IMR-90 (cell line): ENCODE measurements around the gene PTPRK. TPM values are rescaled to one million over a fixed set of nuclear protein-coding genes. Genes with fewer than 3 reads are reported as not detected.

ENCODE experiments used
- ATAC-seq: fragments of 200-7000 bp; cut with Tn5 transposase; 2 replicates; pipeline ENCODE4 v1.9.1; 2020; ENCODE audit warnings: low read depth, mild to moderate bottlenecking, moderate library complexity
- BruUV-seq: library from RNA; stranded (reverse); fragments of 400-500 nt; replicated peaks from 2 replicates; lab custom pipeline; 2021; lab: Mats Ljungman, UMichigan
- CTCF ChIA-PET: fragments of 300-600 bp; formaldehyde crosslinking; extraction: SDS; loops from one replicate; lab custom pipeline; 2021; ENCODE audit warnings: antibody characterized with exemption; lab: Yijun Ruan, JAX
- POLR2A ChIA-PET: fragments of 300-600 bp; sonication (Branson Sonifier 250); formaldehyde crosslinking; loops from one replicate; lab custom pipeline; 2022; ENCODE audit warnings: antibody characterized with exemption; ENCODE audit not compliant: unreplicated experiment; lab: Charles Lee
- DNase-seq: peaks from one replicate; pipeline ENCODE4 v3.0.0; 2013
- H2AFZ ChIP-seq: replicated peaks from 2 replicates; pipeline ENCODE3; 2013; ENCODE audit warnings: low read length, mild to moderate bottlenecking; ENCODE audit not compliant: poor library complexity
- H2AK5ac ChIP-seq: 2 replicates; pipeline ENCODE4 v1.6.1; 2013; ENCODE audit warnings: low read depth, low read length, inconsistent platforms
- H2AK9ac ChIP-seq: replicated peaks from 2 replicates; pipeline ENCODE3; 2013; ENCODE audit warnings: mild to moderate bottlenecking, low read depth, low read length, moderate library complexity; ENCODE audit not compliant: poor library complexity
- H2BK120ac ChIP-seq: 2 replicates; pipeline ENCODE4 v1.6.1; 2013; ENCODE audit warnings: low read depth, low read length, inconsistent platforms
- H2BK15ac ChIP-seq: 3 replicates; pipeline ENCODE4 v1.6.1; 2013; ENCODE audit warnings: low read depth, low read length, inconsistent platforms
- H2BK20ac ChIP-seq: 2 replicates; pipeline ENCODE4 v1.6.1; 2013; ENCODE audit warnings: low read depth, mild to moderate bottlenecking, inconsistent platforms, low read length, moderate library complexity
- H2BK5ac ChIP-seq: 2 replicates; pipeline ENCODE4 v1.6.1; 2013; ENCODE audit warnings: mild to moderate bottlenecking, low read depth, low read length, inconsistent platforms; ENCODE audit not compliant: poor library complexity, severe bottlenecking
- H3K14ac ChIP-seq: replicated peaks from 2 replicates; pipeline ENCODE4 v1.6.1; 2013; ENCODE audit warnings: low read depth, low read length, inconsistent platforms
- H3K18ac ChIP-seq: 2 replicates; pipeline ENCODE4 v1.6.1; 2013; ENCODE audit warnings: low read depth, low read length, control low read depth
- H3K23ac ChIP-seq: 2 replicates; pipeline ENCODE4 v1.6.1; 2013; ENCODE audit warnings: low read depth, low read length, inconsistent platforms
- H3K27ac ChIP-seq: 2 replicates; pipeline ENCODE4 v1.5.1; 2013; ENCODE audit warnings: mild to moderate bottlenecking, control low read depth, low read length; ENCODE audit not compliant: insufficient read depth
- H3K27me3 ChIP-seq: 2 replicates; pipeline ENCODE4 v1.6.1; 2013; ENCODE audit warnings: low read length; ENCODE audit not compliant: control insufficient read depth, insufficient read depth
- H3K36me3 ChIP-seq: 2 replicates; pipeline ENCODE4 v1.6.1; 2013; ENCODE audit warnings: low read length, mixed read lengths; ENCODE audit not compliant: control insufficient read depth, insufficient read depth
- H3K4ac ChIP-seq: 2 replicates; pipeline ENCODE4 v1.6.1; 2013; ENCODE audit warnings: low read depth, low read length, inconsistent platforms
- H3K4me1 ChIP-seq: 2 replicates; pipeline ENCODE4 v1.6.1; 2013; ENCODE audit warnings: low read length, mixed read lengths; ENCODE audit not compliant: control insufficient read depth, insufficient read depth
- H3K4me2 ChIP-seq: 2 replicates; pipeline ENCODE4 v1.6.1; 2013; ENCODE audit warnings: low read depth, mild to moderate bottlenecking, control low read depth, low read length, moderate library complexity
- H3K4me3 ChIP-seq: 2 replicates; pipeline ENCODE4 v1.5.1; 2013; ENCODE audit warnings: low read depth, mild to moderate bottlenecking, control low read depth, low read length, moderate library complexity; ENCODE audit not compliant: insufficient read depth
- H3K56ac ChIP-seq: 2 replicates; pipeline ENCODE4 v1.6.1; 2013; ENCODE audit warnings: low read length, inconsistent platforms; ENCODE audit not compliant: insufficient read depth; ENCODE audit errors: extremely low read depth
- H3K79me1 ChIP-seq, 2 experiments: 2 replicates each; pipeline ENCODE4 v1.6.1; 2013; ENCODE audit warnings: low read length in 2 of 2, inconsistent platforms in 1 of 2, low read depth in 1 of 2
- H3K9ac ChIP-seq: 2 replicates; pipeline ENCODE4 v1.6.1; 2013; ENCODE audit warnings: low read depth, low read length, control low read depth
- H3K9me1 ChIP-seq: 2 replicates; pipeline ENCODE4 v1.6.1; 2013; ENCODE audit warnings: low read length, inconsistent platforms; ENCODE audit not compliant: insufficient read depth
- H3K9me3 ChIP-seq: 2 replicates; pipeline ENCODE4 v1.6.1; 2013; ENCODE audit warnings: low read length; ENCODE audit not compliant: control insufficient read depth, insufficient read depth
- H4K20me1 ChIP-seq: 2 replicates; pipeline ENCODE4 v1.6.1; 2013; ENCODE audit warnings: low read length, inconsistent platforms; ENCODE audit not compliant: insufficient read depth
- H4K5ac ChIP-seq: 2 replicates; pipeline ENCODE4 v1.6.1; 2013; ENCODE audit warnings: mild to moderate bottlenecking, low read depth, low read length, control low read depth
- H4K8ac ChIP-seq, 2 experiments: 2 replicates each; pipeline ENCODE4 v1.6.1; 2013; ENCODE audit warnings: low read depth in 2 of 2, low read length in 2 of 2, control low read depth in 1 of 2, inconsistent platforms in 1 of 2
- H4K91ac ChIP-seq: 2 replicates; pipeline ENCODE4 v1.6.1; 2013; ENCODE audit warnings: low read depth, low read length, inconsistent platforms; ENCODE audit not compliant: insufficient read depth
- BHLHE40 ChIP-seq: fragments of 150-350 bp; IDR thresholded peaks from 2 replicates; pipeline ENCODE4 v1.6.1; 2016; ENCODE audit warnings: mild to moderate bottlenecking, low read depth, low read length
- CHD1 ChIP-seq: IDR thresholded peaks from 2 replicates; pipeline ENCODE4 v1.6.1; 2012; ENCODE audit warnings: low read depth, low read length, improper control_type of control experiment
- FOS ChIP-seq: fragments of 150-350 bp; IDR thresholded peaks from 2 replicates; pipeline ENCODE4 v1.6.1; 2016; ENCODE audit warnings: low read depth, low read length
- MAFK ChIP-seq: IDR thresholded peaks from 2 replicates; pipeline ENCODE4 v1.6.1; 2012; ENCODE audit warnings: low read depth, low read length, improper control_type of control experiment
- MAZ ChIP-seq: IDR thresholded peaks from 2 replicates; pipeline ENCODE4 v1.6.1; 2012; ENCODE audit warnings: low read depth, mild to moderate bottlenecking, low read length, improper control_type of control experiment, moderate library complexity, borderline replicate concordance
- MXI1 ChIP-seq: IDR thresholded peaks from 2 replicates; pipeline ENCODE4 v1.6.1; 2012; ENCODE audit warnings: low read depth, mild to moderate bottlenecking, low read length, moderate library complexity, borderline replicate concordance
- NFE2L2 ChIP-seq: fragments of 150-350 bp; IDR thresholded peaks from 2 replicates; pipeline ENCODE4 v1.6.1; 2016; ENCODE audit warnings: low read depth, mild to moderate bottlenecking, low read length
- POLR2A ChIP-seq: IDR thresholded peaks from 2 replicates; pipeline ENCODE4 v1.6.1; 2012; ENCODE audit warnings: mild to moderate bottlenecking, low read depth, low read length
- RCOR1 ChIP-seq: IDR thresholded peaks from 2 replicates; pipeline ENCODE4 v1.6.1; 2012; ENCODE audit warnings: mild to moderate bottlenecking, low read length, improper control_type of control experiment; ENCODE audit not compliant: insufficient replicate concordance
- RFX5 ChIP-seq: IDR thresholded peaks from 2 replicates; pipeline ENCODE4 v1.8.0; 2012; ENCODE audit warnings: low read depth, mild to moderate bottlenecking, low read length, moderate library complexity
- SMC3 ChIP-seq: fragments of 150-350 bp; IDR thresholded peaks from 2 replicates; pipeline ENCODE4 v1.6.1; 2016; ENCODE audit warnings: low read depth, mild to moderate bottlenecking, antibody characterized with exemption, low read length, moderate library complexity
- WGBS, 2 experiments: methylation state at CpG; one replicate each; pipeline versions ENCODE4 v1.1.5 to v1.1.7; 2013; ENCODE audit warnings: missing lambda C conversion rate in 2 of 2; ENCODE audit not compliant: insufficient read length in 1 of 2; ENCODE audit errors: extremely low coverage in 2 of 2; 5-methylcytosine and 5-hydroxymethylcytosine counted together
- dilution Hi-C: fragments of 300-500 bp; cut with HindIII; formaldehyde crosslinking; loops from one replicate; pipeline ENCODE4 v1.14.3; 2018; ENCODE audit warnings: low sequenced_read_pairs; ENCODE audit not compliant: unreplicated experiment
- in situ Hi-C: fragments of 300-500 bp; cut with MboI; formaldehyde crosslinking; loops from 3 replicates; pipeline ENCODE4 v1.14.3; 2019; ENCODE audit warnings: low sequenced_read_pairs, inconsistent platforms, mixed read lengths
- intact Hi-C: fragments of 100-400 bp; cut with micrococcal nuclease; formaldehyde crosslinking; loops from 2 replicates; pipeline ENCODE4 v1.10.0; 2022
- polyA plus RNA-seq, 3 experiments: library from polyadenylated mRNA; depleted of rRNA; stranded (reverse); fragments of >200 nt; gene quantifications; 2 replicates each; pipeline ENCODE4 v1.2.3, GENCODE V29; 2012; ENCODE audit warnings: low replicate concordance in 1 of 3
- total RNA-seq: library from RNA; depleted of rRNA; stranded (reverse); fragments of >200 nt; gene quantifications from 2 replicates; pipeline ENCODE4 v1.2.3, GENCODE V29; 2012
- TF ChIP-seq, protein P1 (sequence below): fragments of 150-350 bp; IDR thresholded peaks from 2 replicates; pipeline ENCODE4 v1.6.1; 2017; ENCODE audit warnings: mild to moderate bottlenecking, antibody characterized with exemption, low read length, low read depth
- TF ChIP-seq, protein P2 (sequence below): conservative IDR thresholded peaks from 2 replicates; pipeline ENCODE4 v1.5.1; 2012; ENCODE audit warnings: mild to moderate bottlenecking, low read depth, low read length, improper control_type of control experiment

PTPRK gene
- total and polyA plus RNA-seq, 2 of the 4 experiments (the other 2 are of a cell fraction) = 18.0 to 80.8 TPM

DNA sequence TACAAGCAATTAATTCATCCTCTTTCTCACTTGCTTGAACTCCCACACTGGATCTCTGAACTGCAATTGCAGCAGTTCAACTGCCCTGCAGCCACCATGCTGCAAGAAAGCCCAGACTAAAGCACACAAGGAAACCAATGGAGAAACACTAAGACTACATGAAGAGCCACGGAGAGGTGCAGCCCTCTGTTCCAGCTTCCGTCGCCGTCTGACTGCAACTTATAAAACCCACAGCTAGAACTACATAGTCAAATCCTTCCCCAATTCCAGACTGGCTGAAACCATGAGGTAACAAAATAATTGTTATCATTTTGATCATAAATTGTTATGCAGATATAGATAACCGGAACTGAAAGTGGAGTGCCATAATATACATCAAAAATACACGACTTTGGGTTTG lies 598.4 kb downstream of the PTPRK start:
- no TSS peak for BruUV-seq
- ATAC-seq = no peak
- dilution Hi-C loops (no loop called here), intact Hi-C loops (no loop called here), in situ Hi-C loops (no loop called here)
- Histone ChIP-seq H3K4me3 (no peak overlapping the region), H2AK5ac (no peak overlapping the region), H3K23ac (no peak overlapping the region), H4K20me1 (no peaks in the 10 kb centered on the region), H4K8ac (no peak overlapping the region), H3K27me3 (peaks cover 3% of the 10 kb centered on the region; the same call in 1 of the 2 replicates), H3K4ac (no peak overlapping the region), H4K91ac (no peak overlapping the region), H3K36me3 (no peaks in the 10 kb centered on the region), H2BK120ac (no peak overlapping the region), H2BK20ac (no peak overlapping the region), H2AFZ (no peak overlapping the region), H2AK9ac (no peak overlapping the region), H2BK15ac (no peak overlapping the region), H2BK5ac (no peak overlapping the region), H3K9ac (no peak overlapping the region), H3K79me1 (no peaks in the 10 kb centered on the region), H3K4me2 (no peak overlapping the region), H3K18ac (no peak overlapping the region), H3K9me3 (peaks cover 2% of the 10 kb centered on the region; the same call in 1 of the 2 replicates), H3K14ac (no peak overlapping the region), H3K56ac (no peak overlapping the region), H4K5ac (no peak overlapping the region), H3K27ac (no peak overlapping the region), H3K9me1 (no peaks in the 10 kb centered on the region), H3K4me1 (no peaks in the 10 kb centered on the region)
- no CpG with 5 or more reads among the region's 6 CpGs for WGBS, 2 experiments
- ChIA-PET POLR2A (no interaction called here), CTCF (no interaction called here)
- TF ChIP-seq MAFK (no peak), MAZ (no peak), BHLHE40 (no peak), SMC3 (no peak), CHD1 (no peak), RFX5 (no peak), NFE2L2 (no peak), RCOR1 (no peak), FOS (no peak), POLR2A (no peak), MXI1 (no peak)
- TF ChIP-seq, protein P1, sequence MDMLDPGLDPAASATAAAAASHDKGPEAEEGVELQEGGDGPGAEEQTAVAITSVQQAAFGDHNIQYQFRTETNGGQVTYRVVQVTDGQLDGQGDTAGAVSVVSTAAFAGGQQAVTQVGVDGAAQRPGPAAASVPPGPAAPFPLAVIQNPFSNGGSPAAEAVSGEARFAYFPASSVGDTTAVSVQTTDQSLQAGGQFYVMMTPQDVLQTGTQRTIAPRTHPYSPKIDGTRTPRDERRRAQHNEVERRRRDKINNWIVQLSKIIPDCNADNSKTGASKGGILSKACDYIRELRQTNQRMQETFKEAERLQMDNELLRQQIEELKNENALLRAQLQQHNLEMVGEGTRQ = no peak
- TF ChIP-seq, protein P2, sequence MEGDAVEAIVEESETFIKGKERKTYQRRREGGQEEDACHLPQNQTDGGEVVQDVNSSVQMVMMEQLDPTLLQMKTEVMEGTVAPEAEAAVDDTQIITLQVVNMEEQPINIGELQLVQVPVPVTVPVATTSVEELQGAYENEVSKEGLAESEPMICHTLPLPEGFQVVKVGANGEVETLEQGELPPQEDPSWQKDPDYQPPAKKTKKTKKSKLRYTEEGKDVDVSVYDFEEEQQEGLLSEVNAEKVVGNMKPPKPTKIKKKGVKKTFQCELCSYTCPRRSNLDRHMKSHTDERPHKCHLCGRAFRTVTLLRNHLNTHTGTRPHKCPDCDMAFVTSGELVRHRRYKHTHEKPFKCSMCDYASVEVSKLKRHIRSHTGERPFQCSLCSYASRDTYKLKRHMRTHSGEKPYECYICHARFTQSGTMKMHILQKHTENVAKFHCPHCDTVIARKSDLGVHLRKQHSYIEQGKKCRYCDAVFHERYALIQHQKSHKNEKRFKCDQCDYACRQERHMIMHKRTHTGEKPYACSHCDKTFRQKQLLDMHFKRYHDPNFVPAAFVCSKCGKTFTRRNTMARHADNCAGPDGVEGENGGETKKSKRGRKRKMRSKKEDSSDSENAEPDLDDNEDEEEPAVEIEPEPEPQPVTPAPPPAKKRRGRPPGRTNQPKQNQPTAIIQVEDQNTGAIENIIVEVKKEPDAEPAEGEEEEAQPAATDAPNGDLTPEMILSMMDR = no peak
- no peak for DNase-seq
